ENCODE results near the gene GRM2.

The GRM2 gene

DNA sequence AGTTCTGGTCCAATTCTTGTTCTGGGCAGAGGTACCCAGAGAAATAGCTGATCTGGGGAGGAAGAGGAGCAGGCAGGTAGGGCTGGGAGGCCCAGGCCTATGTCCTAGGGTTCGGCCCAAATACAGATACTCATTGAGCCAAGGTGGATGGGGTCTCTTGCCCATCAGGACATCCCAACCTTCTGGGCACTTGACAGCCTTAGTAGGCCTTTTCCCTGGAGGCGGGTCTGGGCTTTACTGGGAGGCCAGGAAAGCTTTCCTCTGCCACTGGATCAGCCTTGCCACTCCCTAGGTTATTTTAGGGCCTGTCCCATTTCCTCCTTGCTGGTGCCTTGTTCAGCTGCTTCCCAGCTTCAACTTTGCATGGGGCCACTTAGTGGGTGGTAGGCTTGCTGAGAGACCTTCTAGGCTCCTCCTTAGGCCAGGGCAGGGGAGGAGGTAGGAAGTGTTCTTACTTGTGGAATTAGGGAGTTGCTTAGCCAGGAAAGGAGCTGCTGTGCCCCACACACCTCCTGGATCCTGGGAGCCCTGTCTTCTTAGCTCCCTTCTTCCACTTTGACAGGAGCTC, 26.1 kb upstream of the GRM2 start:
- no peak for DNase-seq

DNA sequence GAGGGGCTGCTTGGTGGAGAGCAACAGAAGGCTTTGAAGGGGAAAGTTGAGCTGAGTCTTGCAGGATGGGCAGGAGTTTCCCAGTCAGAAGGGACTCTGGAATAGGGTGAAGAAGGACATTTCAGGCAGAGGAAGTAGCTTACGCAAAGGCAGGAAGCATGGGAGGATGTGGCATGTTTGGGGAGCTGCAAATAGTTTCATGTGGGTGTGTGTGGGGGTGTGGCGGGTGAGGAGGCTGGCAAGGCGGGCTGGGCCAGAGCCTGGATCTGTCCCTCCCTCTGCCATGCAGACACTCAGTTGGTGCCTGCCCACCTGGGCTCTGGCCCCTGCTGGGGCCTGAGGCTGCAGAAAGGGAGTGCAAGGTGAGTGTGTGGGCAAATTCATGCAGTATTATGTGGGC, 25.4 kb upstream of the GRM2 start:
- DNase-seq: peak; percentile 32

DNA sequence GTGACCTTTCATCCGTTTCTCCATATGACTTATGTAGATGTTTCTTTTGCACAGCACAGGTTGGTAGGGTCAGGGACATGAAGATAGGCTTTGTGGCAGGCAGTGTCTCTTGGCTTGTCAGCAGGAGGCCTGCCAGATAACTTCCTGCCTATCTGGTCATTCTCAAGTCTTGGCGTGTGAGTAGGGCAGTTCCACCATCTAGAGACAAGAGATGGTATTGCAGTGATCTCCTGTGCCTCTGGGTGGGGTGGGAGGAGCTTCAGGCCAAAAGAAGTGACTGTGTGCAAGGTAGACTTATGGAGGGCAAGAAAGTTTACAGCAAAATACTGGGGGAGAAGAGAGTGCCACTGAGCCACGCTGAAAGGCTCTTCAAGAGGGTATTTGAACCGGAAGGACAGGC, 24.8 kb upstream of the GRM2 start:
- peak; percentile 79 for DNase-seq

DNA sequence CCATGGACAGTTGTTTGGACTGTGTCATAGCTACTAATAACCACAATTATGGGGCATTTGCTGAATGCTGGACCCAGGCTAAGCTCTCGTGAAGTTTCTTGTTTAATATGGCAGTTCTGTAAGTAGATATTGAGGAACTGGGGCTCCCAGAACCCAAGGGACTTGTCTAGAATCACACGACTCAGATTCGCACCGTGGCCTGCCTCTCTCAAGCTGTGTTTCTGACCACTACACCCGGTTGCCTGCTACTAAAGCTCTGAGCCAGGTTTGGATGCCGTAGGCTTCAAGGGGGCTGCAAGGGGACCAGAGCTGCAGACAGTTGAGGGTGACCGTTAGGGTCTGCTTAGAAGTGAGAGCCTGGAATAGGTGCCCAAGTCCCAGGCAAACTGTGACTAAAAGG, 24.3 kb upstream of the GRM2 start:
- DNase-seq: no peak

DNA sequence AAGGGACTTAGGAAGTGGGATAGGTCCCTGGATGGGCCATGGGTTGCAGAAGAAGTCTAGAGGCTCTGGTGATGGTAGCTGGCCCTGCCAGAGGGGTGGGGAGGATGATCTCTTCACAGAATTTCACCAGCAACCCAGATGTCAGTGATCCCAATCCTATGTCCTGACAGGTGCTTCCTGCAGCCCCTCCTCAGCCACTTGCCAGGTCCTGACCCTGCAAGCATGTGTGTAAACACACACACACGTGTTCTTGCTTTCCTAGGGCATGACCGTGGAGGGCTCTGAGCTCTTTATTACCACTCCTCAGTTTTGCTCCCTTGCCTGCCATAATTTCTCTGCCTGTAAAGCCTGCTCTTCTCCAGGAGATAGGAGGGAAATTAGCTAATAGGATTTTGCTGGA, 23.3 kb upstream of the GRM2 start:
- DNase-seq: no peak

DNA sequence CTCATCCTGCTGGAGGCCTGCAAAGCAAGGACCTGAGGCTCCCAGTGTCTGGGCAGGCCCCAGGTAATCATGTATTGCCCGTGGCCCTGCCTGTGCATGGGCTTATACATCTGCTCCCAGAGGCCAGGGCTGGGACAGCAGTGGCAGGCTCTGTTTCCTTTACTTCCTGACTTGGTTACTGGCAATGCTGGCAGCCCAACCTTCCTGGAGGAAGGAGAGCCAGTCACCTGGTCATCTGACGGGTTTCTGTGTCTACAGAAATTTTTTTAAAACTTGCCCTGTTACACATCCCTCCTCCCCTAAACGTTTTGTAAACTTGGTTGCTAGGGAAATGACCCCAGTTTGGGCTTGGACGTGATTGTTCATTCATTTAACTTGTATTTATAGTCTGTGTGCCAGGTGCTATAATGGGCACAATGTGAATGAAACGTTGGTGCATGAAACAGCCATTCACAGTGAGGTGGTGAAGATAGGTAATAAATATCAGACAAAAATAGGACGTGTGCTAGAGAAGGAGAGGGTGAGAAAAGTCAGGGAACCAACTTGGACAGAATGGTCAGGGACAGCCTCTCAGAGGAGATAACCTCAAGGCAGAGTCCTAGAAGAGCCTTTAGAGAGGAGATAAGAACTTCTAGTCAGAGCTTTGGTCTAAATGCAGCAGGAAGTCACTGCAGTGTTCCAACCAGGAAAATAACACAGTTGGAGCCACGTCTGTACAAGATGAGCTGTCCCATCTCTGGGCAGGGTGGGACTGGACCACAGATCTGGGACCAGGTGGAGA, 21.7 kb upstream of the GRM2 start:
- no peak for DNase-seq

DNA sequence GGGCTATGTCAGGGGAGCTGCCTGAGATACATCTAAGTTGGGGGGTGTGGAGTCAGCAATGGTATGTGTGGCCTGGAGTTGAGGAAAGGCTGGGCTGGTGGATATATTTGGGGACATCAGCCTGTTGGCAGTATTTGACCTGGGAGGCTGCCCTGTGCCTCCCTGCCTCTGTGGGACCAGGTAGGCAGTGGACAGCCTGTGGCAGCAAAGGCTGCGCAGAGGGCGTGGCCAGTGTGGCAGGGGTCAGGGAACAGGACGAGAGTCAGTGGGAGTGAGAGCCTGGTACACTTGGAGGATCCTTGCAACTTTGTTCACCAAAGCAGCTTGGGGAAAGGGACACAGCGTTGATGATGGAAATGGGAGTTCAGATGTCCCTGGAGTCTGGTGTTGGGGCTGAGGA, 20.8 kb upstream of the GRM2 start:
- no peak for DNase-seq

DNA sequence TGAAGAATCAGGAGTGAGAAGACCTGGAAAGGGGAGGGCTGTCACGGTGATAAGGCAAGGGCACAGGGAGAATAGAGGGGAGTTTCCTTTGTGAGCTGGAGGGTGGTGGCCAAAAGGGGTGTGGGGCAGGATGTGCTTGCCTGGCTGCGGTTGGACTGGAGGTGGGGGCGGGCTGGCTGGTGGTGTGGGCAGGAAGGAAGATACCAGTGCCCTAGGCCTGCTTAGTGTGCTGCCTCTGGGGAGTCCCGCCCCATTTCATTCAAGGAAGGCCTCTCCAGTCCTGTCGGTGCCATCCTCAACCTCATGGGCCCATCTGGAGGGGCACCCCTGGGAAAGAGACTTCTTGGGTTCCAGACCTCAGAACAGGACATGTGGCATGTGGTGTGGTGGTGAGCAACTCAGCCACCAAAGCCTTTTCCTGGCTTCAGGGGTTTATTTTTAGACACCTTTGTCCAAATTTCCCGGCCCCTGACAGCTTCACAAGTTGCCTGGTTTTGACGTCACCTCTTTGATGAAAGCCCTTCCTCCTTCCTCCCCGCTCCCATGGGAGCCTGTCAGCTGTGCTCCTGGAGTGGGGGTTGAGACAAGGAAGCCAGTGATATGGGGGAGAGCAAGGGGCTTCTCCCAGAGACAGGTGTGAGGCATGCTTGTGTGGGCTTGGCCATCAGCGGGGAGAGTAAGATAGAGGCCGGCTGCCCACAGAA, 20.2 kb upstream of the GRM2 start:
- peak; percentile 77 for DNase-seq

DNA sequence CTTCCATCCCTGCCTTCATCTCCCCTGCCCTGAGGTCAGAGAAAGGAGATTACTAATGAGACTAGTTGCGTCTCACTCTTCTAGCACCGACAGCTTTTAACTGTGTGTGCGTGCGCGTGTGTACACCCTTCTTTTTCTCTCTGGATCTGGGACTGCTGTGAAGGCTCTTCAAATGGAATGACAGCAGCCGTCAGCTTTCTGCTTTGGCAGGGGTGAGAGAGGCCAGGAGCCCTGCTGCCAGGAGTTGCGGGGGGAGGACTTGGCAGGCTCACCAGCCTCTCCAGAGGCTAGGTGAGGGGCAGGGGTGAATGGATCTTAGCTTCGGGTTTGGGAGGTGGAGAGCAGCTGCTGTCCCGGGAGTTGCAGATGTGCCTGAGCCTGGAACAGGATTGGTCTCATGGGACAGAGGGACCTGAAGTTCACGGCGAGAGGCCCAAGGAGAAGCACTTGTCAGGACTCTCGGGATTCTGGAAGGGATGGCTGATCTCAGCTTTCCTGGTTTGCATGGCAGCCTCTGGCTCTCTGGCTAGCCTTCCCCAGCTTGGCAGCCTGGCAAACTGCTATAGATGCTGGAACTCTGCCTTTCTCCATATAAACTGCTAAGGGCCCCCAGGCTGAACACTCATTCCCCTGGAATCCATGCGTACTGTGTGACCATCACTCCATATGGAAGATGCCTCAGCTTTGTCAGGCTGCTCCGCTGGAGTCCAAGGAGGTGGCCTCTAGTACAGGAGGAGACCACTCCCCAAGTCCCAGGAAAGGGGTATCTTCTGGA, 19.2 kb upstream of the GRM2 start:
- DNase-seq: no peak

DNA sequence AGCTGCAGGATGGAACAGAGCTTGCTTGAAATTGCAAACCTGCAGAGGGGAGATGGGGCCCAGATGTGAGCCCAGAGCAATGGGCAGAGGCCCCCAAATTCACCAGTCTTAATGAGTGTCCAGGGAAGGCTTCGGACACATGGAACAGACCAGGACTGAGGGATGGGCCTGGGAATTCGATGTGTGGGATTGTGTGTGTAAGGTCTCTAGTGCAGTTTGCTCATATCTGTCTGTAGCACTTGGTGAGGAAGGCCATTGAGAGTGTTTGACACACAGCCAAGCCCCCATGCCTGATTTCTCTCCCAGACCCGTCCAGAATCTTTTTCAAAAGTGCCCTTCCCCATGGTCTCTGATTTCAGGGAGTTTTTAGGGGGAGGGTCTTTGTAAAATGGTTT, 18.7 kb upstream of the GRM2 start:
- DNase-seq: no peak

DNA sequence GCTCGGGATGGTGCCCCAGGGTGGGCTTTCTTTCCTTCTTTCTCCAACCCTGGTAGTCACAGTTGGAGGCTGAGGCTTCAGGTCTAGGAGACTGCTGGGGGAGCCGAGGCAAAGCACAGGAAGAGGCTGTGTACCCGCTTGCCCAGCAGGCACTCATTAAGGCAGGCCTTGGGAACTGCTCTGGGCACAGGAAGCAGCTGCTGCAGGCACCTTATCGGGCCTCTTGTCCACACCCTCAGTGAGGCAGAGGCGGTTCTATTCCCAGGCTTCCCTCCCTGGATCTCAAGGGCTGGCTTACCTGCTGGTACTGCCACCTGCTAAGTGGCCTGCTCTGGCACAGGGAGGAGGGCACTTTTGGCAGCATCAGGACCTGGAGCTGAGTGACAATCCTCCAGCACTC, 15.8 kb upstream of the GRM2 start:
- no peak for DNase-seq

DNA sequence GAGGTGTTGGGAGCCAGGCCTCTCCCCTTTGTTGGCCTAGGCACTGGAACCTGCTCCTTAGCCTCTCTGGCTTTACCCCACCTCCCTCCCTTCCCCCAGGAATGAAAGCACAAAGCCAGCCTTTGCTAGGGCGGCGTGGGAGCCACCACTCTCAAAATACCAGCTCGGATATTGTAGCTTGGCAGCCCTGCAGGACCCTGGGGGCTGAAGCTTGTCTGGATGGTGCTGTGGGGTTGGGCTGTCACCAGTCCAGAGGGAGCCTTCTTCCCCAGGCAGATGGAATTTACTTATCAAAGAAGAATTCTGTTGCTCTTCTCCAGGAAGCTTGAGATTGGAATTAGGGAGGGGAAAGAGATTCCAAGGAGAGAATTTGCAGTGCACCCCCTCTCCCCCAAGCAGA, 14.9 kb upstream of the GRM2 start:
- no peak for DNase-seq

DNA sequence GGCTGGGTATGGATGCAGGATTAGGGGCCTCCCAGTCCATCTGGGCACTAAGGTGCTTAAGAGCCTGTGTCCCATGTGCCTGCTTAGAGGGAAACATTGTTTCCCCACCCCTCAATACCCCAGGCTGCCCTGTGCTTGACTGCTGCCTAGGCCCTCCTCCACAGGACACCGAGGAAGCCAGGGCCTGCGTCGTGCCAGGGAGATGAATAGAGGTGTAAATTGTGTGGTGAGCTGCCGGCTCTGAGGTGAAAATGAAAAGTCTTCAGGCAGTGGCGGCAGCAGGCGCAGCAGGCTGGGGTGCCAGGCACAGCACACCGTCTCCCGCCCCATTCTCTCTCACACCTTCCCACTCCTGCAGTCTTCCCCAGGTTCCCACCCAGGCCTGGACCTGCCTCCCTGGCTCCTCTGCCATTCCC, 13.9 kb upstream of the GRM2 start:
- DNase-seq: no peak

DNA sequence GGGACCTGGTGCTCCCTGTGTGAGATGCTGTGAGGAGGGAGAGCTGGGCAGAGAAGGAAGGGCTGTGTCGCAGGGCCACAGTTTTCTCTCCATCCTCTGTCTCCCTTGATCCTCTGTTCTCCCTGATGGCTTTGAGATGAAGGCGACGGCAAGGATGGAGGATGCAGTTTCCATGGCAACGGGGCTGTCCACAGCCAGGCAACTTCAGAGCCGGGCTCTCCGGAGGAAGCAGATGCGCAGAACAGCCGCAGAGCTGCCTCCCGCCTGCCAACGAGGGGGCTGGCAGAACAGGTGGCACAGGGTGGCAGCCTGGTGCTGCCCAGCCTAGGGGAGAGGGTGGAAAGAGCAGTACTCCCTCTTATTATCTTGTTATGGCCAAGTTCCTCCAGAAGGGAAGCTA, 9.9 kb upstream of the GRM2 start:
- DNase-seq: no peak

DNA sequence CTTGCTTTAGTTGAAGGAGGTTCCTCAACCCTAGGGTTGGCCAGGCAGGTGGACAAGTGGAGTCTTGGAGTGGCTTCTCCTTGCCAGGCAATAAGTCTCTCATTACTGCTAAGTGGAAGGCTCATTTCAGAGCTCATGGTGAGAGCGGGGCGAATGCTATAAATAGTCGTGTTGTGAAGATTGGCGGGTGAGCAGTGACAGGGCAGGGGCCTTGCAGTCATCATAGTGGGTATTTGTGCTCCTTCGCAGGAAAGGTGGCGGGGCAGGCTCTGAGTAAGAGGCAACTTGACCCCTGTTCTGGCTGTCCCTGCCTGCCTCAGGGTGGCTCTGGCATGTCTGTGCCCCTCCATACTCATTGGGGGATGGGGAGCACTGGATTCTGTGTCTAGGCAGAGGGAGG, 8.7 kb upstream of the GRM2 start:
- DNase-seq: no peak

DNA sequence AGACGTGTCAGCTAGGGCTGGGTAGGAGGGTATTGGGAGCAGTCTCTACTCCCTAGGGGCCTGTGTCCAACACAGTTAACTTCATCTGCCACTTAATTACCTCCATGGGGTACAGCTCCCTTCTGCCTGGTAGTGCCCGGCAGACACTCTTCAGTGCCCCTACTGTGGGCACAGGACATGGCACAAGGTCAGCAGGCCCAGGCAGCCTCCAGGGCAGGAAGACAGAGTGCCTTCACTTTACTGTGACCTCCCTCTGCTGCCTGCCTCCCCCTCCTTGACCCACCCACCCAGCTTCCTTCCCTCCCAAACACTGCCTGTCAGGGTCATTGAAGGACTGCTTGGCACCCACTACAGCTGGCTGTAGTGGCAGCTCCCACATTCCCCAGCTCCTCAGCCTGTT, 6.5 kb upstream of the GRM2 start:
- no peak for DNase-seq

DNA sequence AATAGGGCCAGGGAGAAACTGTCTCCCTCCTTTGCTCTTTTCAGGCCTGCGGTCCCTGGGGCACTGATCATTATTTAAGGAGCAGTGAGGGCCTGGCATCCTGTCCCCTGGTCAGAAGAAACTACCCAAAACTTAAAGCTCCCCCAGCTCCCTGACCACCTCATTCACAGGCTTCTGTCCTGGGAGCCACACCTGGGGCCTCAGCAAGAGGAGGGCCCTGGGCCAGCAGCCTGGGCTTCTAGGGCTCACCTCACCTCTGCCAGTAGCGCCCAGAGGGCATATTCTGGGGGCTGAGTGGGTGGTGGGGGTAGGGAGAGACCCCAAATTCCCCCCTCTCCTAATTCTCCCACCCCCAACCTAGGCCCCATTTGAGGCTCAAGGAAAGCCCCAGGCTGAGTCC, 4.7 kb upstream of the GRM2 start:
- DNase-seq: no peak

DNA sequence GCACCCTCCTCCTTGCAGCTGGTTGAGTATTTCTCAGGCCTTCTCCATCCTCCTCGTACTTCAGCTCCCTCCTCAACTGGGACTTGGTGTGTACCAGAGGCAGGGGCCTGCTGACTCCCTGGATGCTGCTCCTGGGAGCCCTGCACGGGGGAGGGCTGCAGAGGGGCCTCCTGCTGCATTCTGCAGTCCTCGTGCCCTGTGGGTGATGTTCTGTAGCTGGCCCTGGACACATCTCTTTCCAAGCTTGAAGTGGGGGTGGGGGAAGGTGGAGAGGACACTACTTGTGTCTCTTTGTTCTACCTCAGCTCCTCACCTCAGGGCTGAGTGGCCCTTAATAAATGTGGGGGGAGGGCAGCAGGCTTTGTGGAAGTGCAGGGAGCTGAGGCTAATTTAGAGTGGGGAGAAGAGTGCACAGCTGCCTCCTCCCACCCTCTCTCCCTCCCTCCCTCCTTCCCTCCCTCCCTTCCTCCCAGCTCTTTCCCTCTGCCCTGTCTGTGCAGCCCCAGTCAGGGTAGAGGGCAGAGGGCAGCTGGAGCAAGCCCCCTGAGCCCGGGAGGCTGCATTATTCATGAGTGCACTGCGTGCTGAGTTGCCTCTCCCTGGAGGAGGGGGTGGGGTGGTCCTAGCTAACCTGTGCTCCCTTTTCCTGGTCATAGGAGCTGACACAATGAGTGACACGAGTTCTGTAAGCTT, 3.7 kb upstream of the GRM2 start:
- no peak for DNase-seq

DNA sequence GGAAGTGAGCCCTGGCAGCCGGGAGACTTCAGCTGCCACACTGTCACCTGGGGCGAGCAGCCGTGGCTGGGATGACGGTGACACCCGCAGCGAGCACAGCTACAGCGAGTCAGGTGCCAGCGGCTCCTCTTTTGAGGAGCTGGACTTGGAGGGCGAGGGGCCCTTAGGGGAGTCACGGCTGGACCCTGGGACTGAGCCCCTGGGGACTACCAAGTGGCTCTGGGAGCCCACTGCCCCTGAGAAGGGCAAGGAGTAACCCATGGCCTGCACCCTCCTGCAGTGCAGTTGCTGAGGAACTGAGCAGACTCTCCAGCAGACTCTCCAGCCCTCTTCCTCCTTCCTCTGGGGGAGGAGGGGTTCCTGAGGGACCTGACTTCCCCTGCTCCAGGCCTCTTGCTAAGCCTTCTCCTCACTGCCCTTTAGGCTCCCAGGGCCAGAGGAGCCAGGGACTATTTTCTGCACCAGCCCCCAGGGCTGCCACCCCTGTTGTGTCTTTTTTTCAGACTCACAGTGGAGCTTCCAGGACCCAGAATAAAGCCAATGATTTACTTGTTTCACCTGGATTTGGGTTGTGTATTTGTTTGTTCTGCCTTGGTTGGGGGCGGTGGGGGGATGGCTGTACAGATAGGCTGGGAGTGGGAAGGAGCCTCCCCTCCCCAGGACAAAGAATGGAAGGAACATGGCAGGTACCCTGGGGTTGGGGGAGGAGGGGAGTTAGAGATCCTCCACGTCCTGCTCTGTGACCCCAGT, 2.9 kb upstream of the GRM2 start:
- no peak for DNase-seq

DNA sequence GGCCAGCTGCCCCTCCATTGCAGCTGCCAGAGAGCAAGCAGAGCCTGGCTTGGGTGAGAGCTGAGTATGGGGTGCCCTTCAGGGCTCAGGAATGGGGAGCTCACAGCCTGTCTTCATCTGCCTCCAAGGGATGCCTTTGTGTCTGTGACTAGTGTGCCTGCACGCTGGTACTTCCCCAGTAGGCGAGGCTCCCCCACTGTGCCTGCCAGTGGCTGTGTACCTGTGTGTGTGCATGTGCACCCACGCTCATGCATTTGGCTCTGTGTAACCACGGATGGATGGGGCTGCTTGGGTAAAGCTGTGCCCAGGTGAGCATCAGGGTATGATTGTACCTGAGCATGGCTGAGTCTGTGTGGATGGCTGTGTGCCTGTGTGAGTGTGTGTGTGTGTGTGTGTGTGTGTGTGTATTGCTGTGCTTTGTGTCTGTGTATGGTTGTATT, 2.3 kb upstream of the GRM2 start:
- no peak for DNase-seq

DNA sequence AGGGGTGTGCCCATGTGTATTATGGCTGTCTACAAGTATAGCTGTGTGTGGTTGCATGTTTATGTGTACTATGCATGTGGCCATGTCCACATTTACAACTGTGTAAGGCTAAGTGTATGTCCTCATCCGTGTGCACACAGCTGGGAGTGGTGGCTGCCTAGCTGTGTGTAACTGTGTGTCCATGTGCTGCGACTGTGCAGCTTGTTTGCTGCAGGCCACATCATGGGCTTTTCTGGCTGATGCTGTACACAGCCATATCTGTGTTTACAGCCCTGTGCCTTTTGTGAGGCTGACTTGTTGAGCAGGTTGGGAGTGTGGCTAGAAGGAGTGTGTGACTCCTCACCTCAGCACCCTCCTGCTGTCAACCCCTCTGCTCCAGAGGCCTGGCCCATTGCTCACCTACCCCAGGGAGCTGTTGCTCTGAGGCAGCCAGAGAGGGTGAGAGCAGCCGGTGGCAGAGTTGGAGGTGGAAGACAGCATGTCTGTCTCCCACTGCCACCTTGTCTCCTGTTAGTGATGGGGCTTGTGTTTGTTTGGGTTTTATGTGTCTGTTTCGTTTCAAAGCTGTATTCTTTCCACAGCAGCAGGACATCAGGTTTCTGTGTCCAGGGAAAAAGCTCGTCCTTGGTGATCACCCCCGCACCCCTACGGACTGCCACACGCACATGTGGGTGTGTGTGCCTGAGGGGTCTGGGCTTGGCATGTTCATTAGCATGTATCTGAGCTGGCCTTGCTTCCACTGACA, 1.4 kb upstream of the GRM2 start:
- DNase-seq: no peak

All from stimulated activated CD4-positive, alpha-beta T cell treated with anti-CD3 and anti-CD28 coated beads, Interleukin-4, amount 100 ng/mL, for 24 hours (primary cell).